GM21515 (cell line): ENCODE results near the gene GPRIN2.
"Not testable (repeated sequence)": the region's sequence is repeated elsewhere in the genome, so short reads cannot be mapped to it uniquely, and the experiment has no call there.

ENCODE experiments used
- ATAC-seq: cut with Tn5 transposase; IDR thresholded peaks from one replicate; pipeline ENCODE4 v1.9.1; 2021; ENCODE audit not compliant: unreplicated experiment

The GPRIN2 gene

DNA sequence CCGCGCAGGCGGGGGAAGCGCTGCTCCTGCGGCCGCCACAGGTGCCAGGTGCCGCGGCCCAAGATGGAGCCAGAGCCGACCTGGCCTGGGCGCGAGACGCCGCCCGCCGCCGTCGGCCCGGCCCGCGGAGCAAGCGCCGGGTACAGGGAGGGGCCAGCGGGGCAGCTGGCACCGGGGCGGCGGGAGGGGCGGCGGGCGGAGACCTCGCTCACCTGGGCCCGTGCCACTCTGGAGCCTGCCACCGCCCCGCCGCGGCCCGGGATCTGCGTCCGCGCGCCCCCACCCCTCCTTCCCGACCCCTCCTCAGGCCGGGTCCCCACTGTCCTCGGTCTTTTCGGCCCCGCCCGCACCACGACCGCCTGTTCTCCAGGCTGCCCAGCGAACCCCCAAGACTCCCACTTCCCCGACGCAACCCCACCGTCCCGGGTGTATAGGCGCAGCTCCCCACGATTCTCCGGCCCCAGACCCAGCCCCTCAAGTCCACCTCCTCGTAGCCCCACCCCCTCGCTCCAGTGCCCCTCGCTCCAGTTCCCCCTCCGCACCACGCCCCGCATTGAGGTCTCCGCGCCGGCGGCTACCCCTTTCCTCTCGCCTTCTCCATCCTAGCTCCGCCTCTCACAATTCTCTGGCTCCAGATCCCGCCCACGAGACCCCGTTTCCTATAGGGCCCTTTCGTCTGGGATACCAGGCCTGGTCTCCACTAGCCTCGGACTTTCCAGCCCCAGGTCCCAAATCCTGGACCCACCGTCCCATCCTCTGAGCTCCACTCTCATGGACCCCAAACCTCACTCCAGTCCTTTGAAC is at the start of gene GPRIN2:
Gene GPRIN2, minus strand, starts transcription at position 144 of the 804 bp plus-strand sequence. CDS start 5,922 bp downstream, outside the sequence.
- ATAC-seq = no peak

DNA sequence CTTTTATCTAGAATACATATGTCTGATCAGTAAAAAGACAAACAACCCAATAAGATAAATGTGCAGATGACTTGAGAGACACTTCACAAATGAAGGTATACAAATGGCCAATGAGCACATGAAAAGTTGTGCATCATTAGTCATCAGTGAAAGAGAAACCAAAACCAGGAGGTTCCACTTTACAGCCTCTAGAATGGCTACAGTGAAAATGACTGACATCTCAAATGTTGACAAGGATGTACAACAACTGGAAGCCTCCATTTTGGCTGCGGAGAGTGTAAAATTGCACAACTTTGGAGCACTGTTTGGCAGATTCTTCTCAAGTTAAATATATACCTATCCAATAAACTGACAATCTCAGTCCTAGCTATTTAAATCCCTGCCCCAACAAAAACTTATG is 44.1 kb upstream of the GPRIN2 start:
- ATAC-seq = peak; percentile 69

DNA sequence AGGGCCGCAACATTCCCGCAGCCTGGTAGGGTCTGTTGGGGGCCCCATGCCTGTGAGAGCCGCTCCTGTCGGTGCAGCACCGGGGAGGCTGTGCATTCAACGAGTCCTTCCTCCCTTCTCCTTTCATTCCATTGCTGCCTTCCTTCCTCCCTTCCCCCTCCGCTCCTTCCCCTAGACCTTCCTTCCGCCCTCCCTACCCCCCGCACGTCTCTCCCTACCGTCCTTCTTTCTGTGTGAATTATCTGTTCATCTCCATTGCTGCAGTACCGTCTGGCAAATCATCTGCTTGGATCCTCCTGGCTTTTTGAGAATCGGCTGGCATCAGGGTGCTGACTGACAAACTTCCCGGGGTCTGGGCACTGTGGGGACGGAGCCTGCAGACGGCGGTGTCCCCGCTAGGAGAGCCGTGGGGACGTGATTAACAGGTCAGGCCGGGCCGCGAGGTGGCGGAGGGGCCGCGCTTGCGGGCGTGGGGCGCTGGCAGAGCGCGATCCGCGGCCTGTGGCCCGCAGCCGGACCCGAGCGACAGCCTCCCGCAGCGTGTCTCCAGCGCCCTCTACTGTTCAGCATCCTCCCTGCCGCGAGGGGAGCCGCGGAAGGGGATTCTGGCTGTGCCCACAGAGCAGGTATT is 41.3 kb upstream of the GPRIN2 start:
- not testable (repeated sequence) for ATAC-seq

DNA sequence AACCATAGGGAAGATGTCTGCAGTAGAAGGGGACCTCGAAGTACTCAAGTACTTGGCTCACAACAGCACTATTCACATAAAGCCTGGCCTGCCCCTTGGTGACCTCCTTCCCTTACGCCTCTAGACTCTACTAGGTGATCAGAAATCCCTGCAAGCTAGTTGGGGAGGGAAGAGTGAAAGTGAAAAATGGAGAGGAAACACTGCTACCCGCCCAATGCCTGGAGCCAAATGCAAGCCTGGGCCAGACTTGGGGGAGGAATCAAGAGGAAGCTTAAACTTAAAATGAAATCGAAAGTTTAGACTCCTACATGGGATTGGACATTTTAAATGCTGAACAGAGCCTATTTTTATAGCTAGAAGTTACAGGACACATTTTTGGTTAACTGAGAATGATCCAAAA is 40.1 kb upstream of the GPRIN2 start:
- ATAC-seq = not testable (repeated sequence)

DNA sequence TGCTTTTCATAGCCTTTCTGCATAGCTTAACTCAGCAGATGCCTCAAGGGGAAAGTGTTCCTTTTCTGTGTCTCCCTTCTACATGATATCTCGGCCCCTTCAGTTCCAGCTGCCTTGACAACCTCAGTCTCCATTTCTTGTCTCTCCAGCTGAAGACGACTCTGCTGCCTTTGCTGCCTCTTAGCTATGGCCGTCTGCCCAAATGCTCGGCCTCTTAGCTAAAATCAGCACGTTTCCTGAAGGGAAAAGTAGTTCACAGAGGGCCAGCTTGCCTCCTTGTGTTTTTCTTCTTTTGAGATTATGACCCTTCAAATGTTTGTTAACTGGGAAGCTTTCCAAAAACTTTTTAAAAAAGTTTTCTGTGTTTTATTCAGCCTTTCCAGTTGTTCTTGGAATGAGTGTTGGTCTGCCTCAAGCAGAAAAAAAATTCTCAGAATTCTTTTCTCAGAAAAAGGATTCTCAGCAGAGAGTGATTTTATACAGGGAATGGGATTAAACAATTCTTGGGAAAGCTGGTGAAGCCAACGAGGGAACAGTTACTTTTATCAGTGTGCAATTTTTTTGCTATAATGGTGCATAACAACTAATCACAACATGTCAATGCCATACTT is 38.1 kb upstream of the GPRIN2 start:
- not testable (repeated sequence) for ATAC-seq

DNA sequence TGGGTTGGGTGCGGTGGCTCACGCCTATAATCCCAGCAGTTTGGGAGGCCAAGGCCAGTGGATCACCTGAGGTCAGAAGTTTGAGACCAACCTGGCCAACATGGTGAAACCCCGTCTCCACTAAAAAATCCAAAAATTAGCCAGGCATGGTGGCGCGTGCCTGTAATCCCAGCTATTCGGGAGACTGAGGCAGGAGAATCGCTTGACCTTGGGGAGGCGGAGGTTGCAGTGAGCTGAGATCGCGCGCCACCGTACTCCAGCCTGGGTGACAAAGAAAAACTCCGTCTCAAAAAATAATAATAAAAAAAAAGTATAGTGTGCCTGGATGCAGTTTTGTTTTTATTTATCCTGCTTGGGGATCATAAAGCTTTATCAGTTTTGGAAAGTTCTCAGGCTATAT is 36.8 kb upstream of the GPRIN2 start:
- ATAC-seq = not testable (repeated sequence)

DNA sequence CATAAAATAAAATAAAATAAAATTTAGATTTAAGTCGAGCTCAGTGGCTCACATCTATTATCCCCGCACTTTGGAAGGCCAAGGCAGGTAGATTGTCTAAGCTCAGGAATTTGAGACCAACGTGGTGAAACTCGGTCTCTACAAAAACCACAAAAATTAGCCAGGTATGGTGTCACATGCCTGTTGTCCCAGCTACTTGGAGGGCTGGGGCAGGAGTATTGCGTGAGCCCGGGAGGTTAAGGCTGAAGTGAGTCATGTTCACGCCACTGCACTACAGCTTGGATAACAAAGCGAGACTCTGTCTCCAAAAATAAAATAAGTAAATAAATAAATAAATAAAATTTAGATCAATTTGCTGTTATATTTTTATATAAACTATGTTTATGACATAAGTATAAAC is 34.6 kb upstream of the GPRIN2 start:
- not testable (repeated sequence) for ATAC-seq

DNA sequence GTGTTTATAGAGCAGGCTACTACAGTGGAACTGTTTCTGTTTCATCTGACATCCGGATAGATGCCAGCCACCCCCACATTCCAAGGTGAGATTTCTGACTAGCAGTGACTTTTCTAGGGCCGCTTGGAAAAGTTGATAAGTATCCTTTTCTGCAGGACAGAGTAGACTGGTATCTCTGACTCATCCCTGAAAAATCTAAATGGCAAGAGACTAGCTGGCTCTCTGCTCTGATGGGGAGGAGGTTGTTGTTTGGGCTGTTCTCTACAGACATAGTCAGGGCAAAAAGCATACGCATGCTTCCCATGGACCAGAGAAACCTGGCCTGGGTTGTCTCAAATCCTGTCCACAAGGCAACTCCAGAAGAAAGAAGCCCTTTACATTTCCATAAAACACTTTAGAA is 33.1 kb upstream of the GPRIN2 start:
- not testable (repeated sequence) for ATAC-seq

DNA sequence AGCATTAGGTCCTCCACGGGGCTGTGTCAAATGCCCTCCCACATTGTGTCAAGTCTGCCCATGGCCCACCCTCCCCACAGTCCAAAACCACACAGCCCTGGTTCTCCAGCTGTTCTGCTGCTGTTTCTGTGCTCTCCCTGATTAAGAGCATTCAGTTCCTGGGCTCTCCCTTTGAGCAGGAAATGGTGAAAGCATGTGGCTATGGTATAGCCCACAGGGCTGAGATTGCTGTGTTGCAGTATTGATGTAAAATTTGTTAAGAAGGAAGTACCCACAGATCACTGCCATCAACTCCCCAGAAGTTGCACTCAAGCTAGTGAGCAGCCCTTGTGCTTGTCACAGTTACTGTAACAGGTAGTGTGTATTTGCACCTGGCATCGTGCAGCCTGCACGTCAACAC is 31.8 kb upstream of the GPRIN2 start:
- ATAC-seq = not testable (repeated sequence)

DNA sequence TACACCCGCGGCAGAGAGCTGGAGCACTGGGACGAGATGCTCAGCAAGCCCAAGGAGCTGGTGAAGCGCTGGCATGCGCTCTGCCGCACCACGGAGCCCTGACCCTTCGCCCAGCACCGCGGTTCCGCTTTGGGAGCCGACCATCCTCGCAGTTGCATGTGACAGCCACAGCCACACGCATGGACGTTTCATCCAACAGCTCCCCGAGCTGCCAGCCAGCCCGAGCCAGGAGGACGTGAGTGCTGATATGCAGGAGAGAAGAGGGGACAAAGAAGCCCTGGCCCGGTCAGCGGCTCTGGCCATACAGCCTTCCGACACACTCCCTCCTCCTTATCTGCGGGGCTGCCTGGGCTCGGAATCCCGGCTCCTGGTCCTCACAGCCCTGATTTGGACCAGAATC is 31.1 kb upstream of the GPRIN2 start:
- ATAC-seq = not testable (repeated sequence)

DNA sequence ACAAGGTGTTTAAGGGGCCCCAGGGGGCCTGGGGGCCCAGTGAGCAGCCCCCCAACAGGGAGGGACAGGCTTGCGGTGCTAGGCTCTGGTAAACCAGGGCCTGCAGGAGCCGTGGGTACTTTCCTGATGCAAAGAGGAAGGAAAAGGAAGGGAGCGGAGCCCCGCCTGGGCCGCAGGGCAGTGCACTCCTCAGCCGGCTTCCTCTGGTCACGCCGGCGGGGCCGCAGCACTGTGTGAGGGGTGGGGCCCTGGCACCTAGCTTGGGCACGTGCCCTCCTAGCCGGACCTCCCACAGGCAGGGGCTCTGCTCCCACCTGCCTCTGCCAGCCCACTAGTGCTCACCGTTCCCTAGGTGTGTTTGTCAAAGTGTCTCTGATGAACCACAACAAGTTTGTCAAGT is 28.8 kb upstream of the GPRIN2 start:
- not testable (repeated sequence) for ATAC-seq

DNA sequence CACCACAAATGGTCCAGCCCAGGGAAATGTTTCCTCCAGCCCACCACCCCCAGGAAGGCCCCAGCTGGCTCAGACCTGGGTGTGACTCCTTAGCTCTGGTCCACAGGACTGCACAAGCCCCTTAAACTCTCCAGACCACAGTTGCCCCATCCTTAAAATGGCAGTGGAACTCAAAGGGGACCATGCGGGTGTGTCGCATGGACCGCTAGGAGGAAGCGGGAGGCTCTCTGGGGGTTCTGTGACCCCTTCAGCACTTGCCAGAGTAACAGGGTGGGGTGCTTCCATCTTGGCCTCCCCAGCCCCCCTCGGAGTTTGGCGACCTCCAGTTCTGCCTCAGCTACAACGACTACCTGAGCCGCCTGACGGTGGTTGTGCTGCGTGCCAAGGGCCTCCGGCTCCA is 27.7 kb upstream of the GPRIN2 start:
- ATAC-seq = not testable (repeated sequence)

DNA sequence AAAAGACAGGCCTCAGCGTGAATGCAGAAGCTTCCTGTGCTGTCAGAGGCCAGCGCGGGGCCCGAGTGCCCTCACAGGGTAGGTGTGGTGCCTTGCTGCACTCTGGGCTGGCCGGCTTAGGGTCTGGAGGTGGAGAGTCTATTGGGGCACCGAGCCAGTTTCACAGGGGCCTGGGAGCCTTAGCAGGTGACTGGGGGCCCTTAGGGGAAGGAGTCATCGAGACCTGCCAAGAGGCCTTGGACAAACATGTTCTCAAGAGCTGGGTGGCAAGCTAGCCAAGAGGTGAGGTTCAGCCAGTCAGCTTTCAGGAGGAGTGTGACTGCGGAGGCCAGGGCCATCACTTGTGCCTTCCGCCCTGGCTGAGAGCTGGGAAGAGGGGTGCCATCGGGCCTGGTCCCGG is 26.1 kb upstream of the GPRIN2 start:
- not testable (repeated sequence) for ATAC-seq

DNA sequence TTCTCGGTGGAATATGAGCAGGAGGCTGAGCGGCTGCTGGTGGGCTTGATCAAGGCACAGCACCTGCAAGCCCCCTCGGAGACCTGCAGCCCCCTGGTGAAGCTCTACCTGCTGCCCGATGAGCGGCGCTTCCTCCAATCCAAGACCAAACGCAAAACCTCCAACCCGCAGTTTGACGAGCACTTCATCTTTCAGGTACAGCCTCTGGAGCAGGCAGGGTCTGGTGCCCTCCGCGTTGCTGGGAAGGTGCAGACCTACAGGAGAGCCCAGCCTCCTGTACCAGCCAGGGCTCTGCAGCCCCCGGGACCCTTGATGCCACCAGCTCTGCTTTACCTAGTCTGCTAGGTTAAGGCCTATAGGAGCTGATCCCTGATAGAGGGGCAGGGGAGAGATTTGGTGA is 25.5 kb upstream of the GPRIN2 start:
- ATAC-seq = not testable (repeated sequence)

DNA sequence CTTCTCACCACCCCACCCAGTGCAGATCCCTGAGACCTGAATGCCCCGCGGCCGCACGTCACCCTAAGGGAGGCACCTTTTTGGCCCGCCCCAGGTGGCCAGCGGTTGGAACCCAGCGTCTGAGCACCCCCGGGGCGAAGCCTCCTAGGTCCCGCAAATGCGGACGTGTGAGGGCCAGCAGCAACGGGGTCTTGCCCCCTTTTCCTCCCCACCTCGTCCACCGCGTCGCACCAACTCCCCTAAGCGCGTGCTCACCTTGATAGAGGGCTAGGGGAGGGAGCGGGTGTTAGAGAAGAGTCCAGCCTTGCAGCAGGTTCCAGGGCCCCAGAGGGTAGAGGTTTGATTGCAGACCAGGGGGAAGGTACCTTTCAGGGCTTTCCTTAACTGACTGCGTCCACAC is 22.9 kb upstream of the GPRIN2 start:
- not testable (repeated sequence) for ATAC-seq

DNA sequence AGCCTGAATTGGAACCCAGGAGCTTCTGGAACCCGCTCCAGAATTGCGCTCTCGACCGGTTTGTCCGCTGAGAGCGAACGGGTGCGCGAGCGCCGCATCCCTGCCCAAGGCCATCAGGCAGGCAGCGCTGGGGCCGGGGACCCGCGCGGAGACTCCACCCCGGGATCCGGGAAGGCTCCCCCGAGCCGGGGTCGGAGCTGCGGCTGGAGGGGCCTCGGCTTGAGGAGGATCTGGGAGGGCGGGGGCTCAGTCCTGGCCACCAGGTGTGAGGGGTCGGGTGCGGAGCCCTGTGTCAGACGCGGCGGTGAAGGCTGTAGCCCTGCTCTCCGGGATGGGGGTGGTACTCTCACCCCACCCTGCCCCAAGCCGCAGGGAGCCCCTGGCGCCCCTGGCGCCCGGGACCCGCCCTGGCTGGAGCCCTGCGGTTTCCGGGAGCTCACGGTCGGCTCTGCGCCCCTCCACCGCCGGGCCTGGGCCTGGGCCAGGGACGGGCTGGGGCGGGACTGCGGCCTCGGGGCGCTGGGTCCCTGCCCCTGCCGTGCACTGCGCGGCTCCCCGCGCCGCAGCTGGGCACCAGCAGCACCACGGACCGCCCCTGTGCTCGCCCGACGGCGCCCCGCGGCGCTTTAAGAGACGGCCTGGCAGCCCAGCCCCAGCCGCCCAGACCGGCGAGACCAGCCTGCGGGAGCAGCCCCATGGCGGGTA is 22.2 kb upstream of the GPRIN2 start, which contains the start of gene SYT15:
Gene SYT15, plus strand, starts transcription at position 655 of the 705 bp plus-strand sequence. Its CDS starts 41 bp downstream, at position 696.
- ATAC-seq = not testable (repeated sequence)

DNA sequence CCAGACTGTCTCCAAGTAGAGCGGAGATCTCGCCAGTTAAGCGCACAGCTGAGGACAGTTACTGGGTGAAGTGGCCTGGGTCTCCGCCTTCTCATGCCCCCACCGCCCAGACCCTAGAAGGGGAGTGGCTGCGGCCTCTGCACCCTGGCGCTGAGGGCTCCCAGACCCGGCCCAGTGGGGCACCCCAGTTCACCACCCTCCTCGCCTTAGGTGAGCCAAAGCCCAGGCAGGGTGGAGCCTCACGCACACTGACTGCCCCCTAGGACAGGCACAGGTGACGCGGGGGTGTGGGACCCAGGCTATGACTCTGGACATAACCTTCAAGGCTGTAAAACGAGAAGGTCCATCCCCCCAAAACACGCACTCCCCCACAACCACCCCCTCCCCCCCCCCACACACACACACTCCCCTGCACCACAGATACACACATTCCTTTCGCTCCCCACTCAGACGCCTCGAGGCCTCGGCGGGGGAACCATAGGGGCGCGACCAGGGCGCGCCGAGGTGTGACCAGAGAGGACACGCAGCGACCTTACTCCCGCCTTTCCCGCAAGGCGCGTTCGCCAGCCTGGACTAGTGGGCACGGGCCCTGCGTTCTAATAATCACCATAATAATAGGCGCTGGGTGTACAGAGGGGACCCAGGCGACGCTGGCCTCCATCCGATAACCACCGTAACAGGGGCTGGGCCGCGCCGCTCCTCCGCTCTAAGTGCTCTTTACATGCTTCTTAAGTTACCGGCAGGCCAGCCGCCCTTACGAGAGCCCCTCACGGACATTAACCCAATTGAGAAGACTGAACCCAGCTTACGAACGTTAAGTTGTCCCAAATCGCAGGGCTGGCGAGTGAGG is 21.4 kb upstream of the GPRIN2 start:
- not testable (repeated sequence) for ATAC-seq

DNA sequence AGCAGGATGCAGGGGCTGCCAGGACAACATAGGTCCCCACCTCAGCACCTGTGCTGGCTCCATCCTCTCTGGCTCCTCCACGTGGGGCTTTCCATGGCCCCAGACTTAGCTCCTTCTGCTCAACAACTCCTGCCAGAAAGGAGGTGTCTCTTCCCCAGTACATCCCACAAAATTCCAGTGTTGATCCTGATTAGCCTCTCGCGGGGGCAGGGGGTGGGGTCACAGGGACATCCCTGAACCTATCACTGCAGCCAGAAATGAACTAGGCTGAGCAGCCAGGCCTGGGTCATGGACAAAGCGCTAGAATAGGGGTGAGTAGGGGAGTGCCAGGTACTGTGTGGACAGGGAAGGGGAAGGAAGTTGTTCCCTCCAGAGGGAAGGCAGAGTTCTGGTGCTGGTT is 17.4 kb upstream of the GPRIN2 start:
- ATAC-seq = not testable (repeated sequence)

DNA sequence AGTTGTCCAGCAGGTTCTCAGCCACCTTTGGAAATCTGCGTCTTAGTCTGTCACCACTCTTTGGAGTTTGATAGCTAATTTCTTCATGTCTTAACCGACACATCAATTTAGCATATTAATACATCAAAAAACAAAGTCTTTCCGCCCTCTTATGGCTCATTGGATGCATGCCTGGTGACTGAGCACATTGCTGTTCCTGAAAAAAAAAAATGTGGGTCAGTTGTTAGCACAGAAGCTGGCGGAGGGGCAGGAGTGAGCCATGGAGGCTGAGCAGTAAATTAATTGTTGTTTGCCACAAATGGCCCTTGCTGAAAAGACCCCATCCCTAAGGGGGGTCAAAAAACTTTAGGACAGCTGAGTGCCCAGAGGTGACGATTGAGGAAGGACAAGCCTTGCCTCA is 16.9 kb upstream of the GPRIN2 start:
- ATAC-seq = not testable (repeated sequence)

DNA sequence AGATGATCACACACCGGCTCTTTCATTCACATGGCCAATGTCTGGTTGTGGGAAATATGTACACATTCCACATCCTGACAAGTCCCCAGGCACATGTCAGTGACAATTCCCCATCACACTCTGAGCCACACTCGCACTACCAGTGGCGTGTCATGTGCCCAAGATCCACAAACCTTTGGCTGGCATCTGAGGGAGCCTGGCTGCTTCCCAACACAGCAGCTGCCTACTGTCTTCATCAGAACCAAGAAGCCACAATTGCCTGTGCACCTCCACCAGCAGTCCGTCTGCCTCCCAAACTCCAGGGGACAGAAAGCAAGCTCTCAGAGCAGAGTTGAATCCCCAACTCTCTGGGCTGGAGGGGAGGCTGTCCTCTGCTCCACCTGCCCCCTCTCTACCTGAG is 16.3 kb upstream of the GPRIN2 start:
- ATAC-seq = not testable (repeated sequence)
